ENCODE data around the gene TRIM34. TPM values are rescaled to one million over a fixed set of nuclear protein-coding genes. Genes with fewer than 3 reads are reported as not detected.

TRIM34 gene
- total and polyA plus RNA-seq, 8 donors = 9.1 to 31.7 (median 21.8) TPM

GRCh38 chr11:5626196-5626595, 1.4 kb downstream of the TRIM34 start:
- no peaks in the 10 kb centered on the region for H3K27me3 ChIP-seq
- DNase-seq = no peak
- peaks cover 15 to 35% of the 10 kb centered on the region in 2 donors for H3K4me1 ChIP-seq
- H3K4me3 ChIP-seq = peak overlapping the region in 1 of 2 donors; percentile 51
- no peak for ATAC-seq
- TF ChIP-seq, protein P1, sequence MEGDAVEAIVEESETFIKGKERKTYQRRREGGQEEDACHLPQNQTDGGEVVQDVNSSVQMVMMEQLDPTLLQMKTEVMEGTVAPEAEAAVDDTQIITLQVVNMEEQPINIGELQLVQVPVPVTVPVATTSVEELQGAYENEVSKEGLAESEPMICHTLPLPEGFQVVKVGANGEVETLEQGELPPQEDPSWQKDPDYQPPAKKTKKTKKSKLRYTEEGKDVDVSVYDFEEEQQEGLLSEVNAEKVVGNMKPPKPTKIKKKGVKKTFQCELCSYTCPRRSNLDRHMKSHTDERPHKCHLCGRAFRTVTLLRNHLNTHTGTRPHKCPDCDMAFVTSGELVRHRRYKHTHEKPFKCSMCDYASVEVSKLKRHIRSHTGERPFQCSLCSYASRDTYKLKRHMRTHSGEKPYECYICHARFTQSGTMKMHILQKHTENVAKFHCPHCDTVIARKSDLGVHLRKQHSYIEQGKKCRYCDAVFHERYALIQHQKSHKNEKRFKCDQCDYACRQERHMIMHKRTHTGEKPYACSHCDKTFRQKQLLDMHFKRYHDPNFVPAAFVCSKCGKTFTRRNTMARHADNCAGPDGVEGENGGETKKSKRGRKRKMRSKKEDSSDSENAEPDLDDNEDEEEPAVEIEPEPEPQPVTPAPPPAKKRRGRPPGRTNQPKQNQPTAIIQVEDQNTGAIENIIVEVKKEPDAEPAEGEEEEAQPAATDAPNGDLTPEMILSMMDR (IDR thresholded peaks at IDR 0.05) = no peak
- no peaks in the 10 kb centered on the region for H3K36me3 ChIP-seq
- no peak overlapping the region for H3K27ac ChIP-seq
- intact Hi-C loops (cut with DNase I) = no loop called here
- no peaks in the 10 kb centered on the region for H3K9me3 ChIP-seq

DNA sequence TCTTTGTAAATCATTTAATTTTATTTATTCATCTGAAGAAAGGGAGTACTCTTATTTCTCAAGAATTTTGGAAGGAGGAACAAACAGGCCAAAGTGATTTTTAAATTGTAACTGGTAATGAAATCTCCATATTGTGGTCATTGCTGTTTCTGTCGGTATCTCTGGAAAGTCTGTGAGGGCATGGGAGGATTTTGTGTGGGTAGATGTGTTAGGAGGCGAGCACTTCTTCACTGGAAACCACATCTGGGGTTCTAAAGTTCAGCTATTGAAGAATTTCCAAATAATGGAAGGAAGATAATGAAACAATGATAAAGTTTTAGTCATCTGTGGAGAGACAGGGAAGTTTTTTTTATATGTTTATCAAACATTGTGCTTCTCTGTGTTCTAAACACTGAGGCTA, 6.6 kb downstream of the TRIM34 start:
- H3K36me3 ChIP-seq = peaks cover 0 to 31% of the 10 kb centered on the region in 2 donors
- H3K4me3 ChIP-seq = no peak overlapping the region
- H3K9me3 ChIP-seq = no peaks in the 10 kb centered on the region
- intact Hi-C loops (cut with DNase I) = no loop called here
- ATAC-seq = no peak
- no peaks in the 10 kb centered on the region for H3K27me3 ChIP-seq
- no peak overlapping the region for H3K27ac ChIP-seq
- peaks cover 0 to 8% of the 10 kb centered on the region in 2 donors for H3K4me1 ChIP-seq
- TF ChIP-seq, protein P1 (IDR thresholded peaks at IDR 0.05) = no peak
- DNase-seq = no peak

- H3K27ac ChIP-seq = no peak overlapping the region
- no peak overlapping the region for H3K4me3 ChIP-seq
- peaks cover 0 to 37% of the 10 kb centered on the region in 2 donors for H3K36me3 ChIP-seq
- intact Hi-C loops (cut with DNase I) = no loop called here
- H3K27me3 ChIP-seq = no peaks in the 10 kb centered on the region
- no peak for DNase-seq
- no peak for ATAC-seq
- no peaks in the 10 kb centered on the region for H3K9me3 ChIP-seq
- H3K4me1 ChIP-seq = peaks cover 0 to under 1% of the 10 kb centered on the region in 2 donors
- TF ChIP-seq, protein P1 (IDR thresholded peaks at IDR 0.05) = no peak
Measured at GRCh38 chr11:5631969-5632635, 7.3 kb downstream of the TRIM34 start.

DNA sequence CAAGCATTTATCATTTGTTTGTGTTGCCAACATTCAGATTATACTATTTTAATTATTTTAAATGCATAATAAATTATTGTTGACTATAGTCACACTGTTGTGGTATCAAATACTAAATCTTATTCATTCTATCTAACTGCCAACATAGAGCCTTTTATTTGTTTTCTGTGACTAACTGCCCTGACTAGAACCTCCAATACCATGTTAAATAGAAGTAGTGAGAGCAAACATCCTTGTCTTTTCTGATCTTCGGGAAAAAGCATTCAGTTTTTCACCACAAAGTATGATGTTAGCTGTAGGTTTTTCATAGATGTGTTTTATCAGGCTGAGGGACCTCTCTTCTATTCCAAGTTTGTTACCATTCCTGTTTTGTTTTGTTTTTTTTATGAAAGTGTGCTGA, 15.2 kb downstream of the TRIM34 start:
- H3K27ac ChIP-seq = no peak overlapping the region
- ATAC-seq = no peak
- intact Hi-C loops (cut with DNase I) = no loop called here
- H3K27me3 ChIP-seq = no peaks in the 10 kb centered on the region
- H3K4me1 ChIP-seq = no peaks in the 10 kb centered on the region
- no peak overlapping the region for H3K4me3 ChIP-seq
- no peak for DNase-seq
- no peaks in the 10 kb centered on the region for H3K9me3 ChIP-seq
- TF ChIP-seq, protein P1 (IDR thresholded peaks at IDR 0.05) = no peak
- peaks cover 0 to 72% of the 10 kb centered on the region in 2 donors for H3K36me3 ChIP-seq

DNA sequence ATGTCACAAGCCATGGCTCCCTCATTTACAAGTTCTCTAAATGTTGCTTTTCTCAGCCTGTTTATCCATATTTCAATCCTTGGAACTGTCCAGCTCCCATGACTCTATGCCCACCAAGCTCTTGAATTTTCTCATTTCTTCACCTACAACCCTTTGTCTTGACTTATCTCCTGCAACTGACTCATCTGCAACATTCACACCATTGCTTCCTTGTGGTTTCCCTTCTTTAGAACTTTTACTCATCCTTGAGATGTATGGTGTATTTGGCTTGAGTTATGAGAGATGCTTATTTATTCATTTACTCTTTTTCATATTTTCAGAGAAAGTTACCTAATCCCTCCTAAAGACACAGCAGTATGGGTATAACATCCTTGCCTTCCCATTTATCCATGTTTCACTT, 18.8 kb downstream of the TRIM34 start:
- Histone ChIP-seq H3K27ac (no peak overlapping the region), H3K4me1 (no peaks in the 10 kb centered on the region), H3K27me3 (no peaks in the 10 kb centered on the region), H3K4me3 (no peak overlapping the region), H3K9me3 (no peaks in the 10 kb centered on the region), H3K36me3 (peaks cover 0 to 45% of the 10 kb centered on the region in 2 donors)
- DNase-seq = no peak
- no peak for ATAC-seq
- intact Hi-C loops (cut with DNase I) = no loop called here
- TF ChIP-seq, protein P1 (IDR thresholded peaks at IDR 0.05) = no peak

Measured in left lung (tissue), 10 donors.